Measurements from ENCODE around the gene HSPA8.

The HSPA8 gene

DNA sequence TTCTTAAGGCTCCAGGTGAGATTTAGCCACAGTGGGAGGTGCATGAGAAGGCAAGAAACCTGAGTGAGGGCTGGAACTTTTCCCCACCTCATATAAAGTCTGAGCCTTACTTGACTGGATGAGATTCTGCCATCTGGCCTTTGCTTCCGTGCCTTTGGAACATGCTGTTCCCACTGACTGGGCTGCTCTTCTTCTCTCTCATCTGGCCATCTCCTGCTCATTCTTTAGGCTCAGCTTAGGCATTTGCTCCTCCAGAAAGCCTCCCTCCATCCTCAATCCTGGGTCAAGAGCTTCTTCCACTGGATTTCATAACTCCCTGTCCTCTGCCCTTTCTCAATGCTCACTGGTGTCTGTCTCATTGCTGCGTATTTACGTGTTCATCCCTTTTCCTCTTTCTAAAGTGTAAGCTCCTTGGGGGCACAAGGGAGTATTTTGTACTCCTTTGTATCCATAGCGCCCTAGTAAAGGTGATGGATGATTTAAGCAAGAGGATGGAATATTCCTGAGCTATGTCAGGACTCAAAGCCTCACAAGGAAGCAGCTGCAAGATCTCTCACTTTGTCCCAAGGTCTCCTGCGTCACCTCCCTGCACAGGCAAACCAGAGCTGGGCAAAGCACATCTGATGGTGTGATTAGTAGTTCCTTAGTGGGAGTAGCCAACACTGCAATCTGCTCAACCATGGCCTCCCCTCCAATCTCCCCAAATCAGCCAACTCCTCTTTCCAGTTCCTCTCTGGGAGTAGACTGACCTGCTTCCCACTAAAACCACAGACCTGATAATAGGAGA, 15.3 kb downstream of the HSPA8 start:
- no peak for DNase-seq

DNA sequence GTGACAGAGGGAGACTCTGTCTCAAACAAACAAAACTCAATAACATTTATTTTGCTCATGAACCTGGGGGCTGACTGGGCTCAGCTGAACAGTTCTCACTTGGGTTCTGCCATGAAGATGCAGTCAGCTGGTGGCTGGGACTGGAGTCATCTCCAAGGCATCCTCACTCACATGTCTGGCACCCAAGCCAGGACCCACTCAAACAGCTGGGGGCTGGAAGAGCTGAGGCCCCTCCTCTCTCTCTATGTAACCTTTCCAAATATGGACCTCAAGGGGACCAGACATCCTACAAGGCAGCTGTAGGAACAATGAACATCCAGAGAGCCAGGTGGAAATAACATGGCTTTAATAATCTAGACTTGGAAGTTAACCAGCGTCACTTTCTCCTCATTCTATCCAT, 16.8 kb downstream of the HSPA8 start:
- no peak for DNase-seq

DNA sequence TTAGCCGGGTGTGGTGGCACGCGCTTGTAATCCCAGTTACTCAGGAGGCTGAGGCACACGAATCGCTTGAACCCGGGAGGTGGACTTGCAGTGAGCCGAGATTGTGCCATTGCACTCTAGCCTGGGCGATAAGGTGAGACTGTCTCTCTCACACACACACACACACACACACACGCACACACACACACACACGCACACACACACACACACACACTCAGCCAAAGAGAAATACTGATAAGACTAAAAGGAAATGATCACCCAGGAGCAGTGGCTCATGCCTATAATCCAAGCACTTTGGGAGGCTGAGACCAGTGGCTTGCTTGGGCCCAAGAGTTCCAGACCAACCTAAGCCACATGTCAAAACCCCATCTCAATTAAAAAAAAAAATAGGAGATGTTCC, 20.8 kb downstream of the HSPA8 start:
- DNase-seq: no peak

DNA sequence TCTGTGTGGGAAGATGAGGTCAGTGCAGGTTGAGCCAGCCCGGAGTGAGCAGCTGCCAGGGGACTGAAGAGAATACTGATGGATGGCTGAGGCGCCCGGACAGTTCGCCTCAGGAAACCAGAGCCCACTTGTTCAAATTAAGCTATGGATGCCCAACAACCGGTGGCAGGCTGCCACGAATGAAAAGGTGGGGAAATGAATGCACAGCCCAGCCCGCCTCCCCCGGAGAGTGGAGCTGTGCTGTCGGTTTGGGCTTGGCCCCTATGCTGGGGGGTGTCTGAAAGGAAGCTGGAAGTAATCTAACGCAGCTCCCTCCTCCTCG, 21.9 kb downstream of the HSPA8 start:
- no peak for DNase-seq

DNA sequence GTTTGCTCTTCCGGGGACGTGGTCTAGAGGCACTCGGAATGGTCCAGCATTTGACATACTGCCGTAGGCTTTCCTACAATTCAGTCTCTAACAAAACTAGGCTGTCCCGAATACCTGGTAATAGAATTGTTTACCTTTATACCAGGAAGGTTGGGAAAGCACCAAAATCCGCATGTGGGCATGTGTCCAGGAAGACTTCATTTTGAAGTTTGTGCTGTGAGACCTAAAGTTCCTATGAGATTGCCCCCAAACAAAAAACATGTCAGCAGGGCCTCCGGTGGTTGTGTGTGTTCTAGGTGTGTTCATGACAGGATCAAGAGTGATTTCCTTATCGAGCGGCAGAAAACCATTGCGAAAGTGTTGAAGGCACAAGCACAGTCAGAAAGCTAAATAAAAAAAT, 26.1 kb downstream of the HSPA8 start:
- DNase-seq: no peak

DNA sequence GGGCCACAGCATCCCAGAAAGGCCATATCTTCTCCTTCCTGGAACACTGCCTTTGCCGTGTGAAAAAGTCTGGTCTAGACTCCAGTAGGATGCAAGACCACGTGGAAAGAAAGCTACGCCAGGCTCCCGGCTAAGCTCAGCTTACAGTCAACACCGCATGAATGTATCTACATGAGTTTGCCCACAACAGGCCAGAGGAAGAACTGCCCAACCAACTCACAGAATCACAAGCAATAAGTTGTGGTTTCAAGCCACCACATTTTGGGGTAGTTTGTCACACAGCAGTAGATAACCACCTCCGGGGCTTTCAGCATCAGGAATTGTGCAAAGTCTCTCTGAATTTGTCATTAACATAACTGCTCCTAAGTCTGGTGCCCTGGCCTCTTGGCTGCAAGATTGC, 27.3 kb downstream of the HSPA8 start:
- DNase-seq: no peak

DNA sequence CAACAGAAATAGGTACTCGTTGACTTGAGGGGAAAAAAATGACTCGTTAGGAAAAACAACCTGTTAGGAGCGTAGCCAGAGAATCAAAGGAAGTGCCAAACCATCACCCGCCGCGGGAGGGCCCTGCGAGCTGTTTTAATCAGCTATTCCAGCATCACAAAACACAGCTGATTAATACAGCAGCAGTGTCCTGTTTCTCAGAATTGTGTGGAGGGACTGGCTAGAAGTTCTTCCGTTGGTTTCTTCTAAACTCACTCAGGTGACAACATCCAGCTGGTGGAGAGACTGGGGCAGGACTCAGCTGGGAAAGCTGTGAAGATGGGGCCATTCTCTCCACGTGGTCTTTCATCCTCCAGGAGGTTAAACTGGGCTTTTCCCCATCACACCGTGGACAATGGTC, 28.0 kb downstream of the HSPA8 start:
- no peak for DNase-seq

DNA sequence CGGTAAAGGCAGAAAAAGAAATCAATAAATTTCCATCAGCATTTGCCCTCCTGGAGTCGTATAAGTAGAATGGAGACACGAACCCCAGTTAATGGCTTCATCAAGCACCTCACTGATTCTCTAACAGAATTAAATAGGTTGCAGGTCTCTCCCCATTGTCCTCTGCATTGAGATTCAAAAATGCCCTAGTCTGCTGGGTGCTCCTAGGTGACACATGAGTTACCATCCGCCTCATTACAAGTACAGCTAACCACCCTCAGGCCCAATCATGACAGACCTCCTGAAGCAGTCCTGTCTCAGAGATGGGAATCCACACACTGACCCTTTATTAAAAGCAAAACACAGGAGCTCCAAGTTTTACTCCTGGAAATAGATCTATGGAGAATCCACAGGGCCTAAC, 31.4 kb downstream of the HSPA8 start:
- DNase-seq: no peak

DNA sequence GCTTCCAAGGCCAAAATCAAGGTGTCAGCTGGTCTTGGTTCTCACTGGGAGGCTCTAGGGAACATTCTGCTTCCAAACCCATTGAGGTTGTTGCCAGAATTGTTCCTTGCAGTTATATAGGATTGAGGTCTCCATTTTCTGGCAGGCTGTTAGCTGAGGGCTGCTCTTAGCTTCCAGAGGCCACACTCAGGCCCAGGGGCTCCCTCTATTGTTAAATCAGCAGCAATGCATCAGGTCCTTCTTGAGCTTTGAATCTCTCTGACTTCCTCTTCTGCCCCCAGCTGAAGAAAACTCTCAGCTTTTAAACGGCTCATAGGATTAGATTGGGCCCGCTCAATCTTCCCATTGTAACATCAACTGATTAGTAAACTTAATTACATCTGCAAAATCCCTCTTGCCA, 41.0 kb downstream of the HSPA8 start:
- peak; percentile 66 for DNase-seq

DNA sequence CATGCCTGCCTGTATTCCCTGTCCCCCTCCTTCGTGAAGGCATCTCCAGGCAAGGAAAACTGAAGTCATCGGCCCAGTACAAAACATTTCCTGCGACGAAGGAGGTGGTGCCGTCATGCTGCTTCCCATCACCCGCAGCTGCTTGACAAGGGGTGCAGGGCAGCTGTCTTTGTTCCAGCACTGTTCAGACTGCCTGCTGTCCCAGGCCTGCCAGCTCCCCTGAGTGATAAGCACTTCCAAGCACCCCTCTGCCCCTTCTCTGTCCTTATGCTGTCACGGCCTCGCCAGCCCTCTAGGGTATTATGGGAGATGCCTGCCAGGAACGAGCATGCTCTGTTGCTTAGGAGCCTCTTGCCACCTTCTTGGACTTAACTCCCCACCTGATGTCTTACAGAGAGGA, 43.2 kb downstream of the HSPA8 start:
- DNase-seq: no peak

DNA sequence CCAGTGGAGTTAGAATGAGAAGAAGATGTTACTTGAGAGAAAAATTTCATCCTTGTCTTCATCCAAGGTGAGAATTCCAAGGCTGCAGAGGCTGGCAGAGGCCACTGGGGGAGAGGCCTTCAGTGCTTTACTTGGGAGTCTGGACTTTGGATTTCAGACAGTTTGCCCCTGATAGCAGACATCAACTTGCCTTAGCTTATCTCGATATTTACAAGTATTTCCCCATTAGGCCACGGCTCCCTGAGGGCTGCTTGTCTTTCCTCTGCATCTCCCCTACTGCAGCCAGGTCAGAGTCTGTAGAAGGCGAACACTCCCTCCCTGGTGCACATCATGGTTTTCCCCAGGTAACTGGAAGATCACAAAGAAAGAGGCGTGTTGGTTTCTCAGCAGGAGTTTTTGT, 50.4 kb downstream of the HSPA8 start:
- no peak for DNase-seq

All from activated CD4-positive, alpha-beta T cell treated with anti-CD3 and anti-CD28 coated beads, Interleukin-10, Interleukin-2, amounts not matched to agents 100 ng/mL and 50 ng/mL, durations not matched to agents 16 hours and 8 hours (primary cell).